Heart right ventricle (tissue), 16 donors: Measurements from ENCODE around the gene POLR3H. TPM values are rescaled to one million over a fixed set of nuclear protein-coding genes. Genes with fewer than 3 reads are reported as not detected.

Source experiments
- ATAC-seq, 8 donors: fragments of 200-7000 bp; cut with Tn5 transposase; one replicate each; pipeline ENCODE4 v1.9.1; 2020; ENCODE audit warnings: mild to moderate bottlenecking in 8 of 8, moderate library complexity in 8 of 8, moderate number of reproducible peaks in 1 of 8
- DNase-seq, 2 donors: peaks; one replicate each; pipeline ENCODE4 v3.0.0-alpha.2; 2020
- H3K27ac ChIP-seq, 10 donors: fragments of 200-600 bp; sonication (generic) in 2 of 10; one replicate each; pipeline versions ENCODE4 v1.5.0 to v1.8.0; 2020 to 2022; ENCODE audit warnings: mild to moderate bottlenecking in 3 of 10
- H3K27me3 ChIP-seq, 7 donors: fragments of 200-600 bp; one replicate each; pipeline ENCODE4 v1.8.0; 2021 to 2022; ENCODE audit warnings: mild to moderate bottlenecking in 2 of 7
- H3K36me3 ChIP-seq, 9 donors: fragments of 200-600 bp; sonication (generic) in 1 of 9; one replicate each; pipeline versions ENCODE4 v1.5.0 to v1.8.0; 2020 to 2022; ENCODE audit warnings: mild to moderate bottlenecking in 2 of 9
- H3K4me1 ChIP-seq, 9 donors: fragments of 200-600 bp; sonication (generic) in 1 of 9; one replicate each; pipeline versions ENCODE4 v1.5.0 to v1.8.0; 2020 to 2022; ENCODE audit warnings: mild to moderate bottlenecking in 4 of 9
- H3K4me3 ChIP-seq, 10 donors: fragments of 200-600 bp; sonication (generic) in 2 of 10; one replicate each; pipeline versions ENCODE4 v1.5.0 to v1.8.0; 2020 to 2022; ENCODE audit warnings: mild to moderate bottlenecking in 7 of 10, moderate library complexity in 2 of 10
- H3K9me3 ChIP-seq, 11 donors: fragments of 200-600 bp in 10 of 11; sonication (generic) in 2 of 11; one replicate each; pipeline versions ENCODE4 v1.5.0 to v1.8.0; 2013 to 2022; ENCODE audit warnings: mild to moderate bottlenecking in 2 of 11, control low read depth in 1 of 11, moderate library complexity in 1 of 11
- CTCF ChIP-seq, 9 donors: fragments of 200-600 bp; sonication (generic) in 2 of 9; IDR thresholded peaks; one replicate each; pipeline versions ENCODE4 v1.5.0 to v1.8.0; 2021 to 2022; ENCODE audit warnings: antibody characterized with exemption in 9 of 9, mild to moderate bottlenecking in 5 of 9, moderate library complexity in 1 of 9
- WGBS, 2 donors: extraction: QIAGEN DNeasy Blood & Tissue Kit; methylation state at CpG; one replicate each; pipeline ENCODE4 v1.1.7; 2013; ENCODE audit warnings: inconsistent platforms in 1 of 2; 5-methylcytosine and 5-hydroxymethylcytosine counted together
- intact Hi-C, 10 donors: fragments of 100-400 bp; cut with DNase I; formaldehyde crosslinking; loops; one replicate each; pipeline versions ENCODE4 v1.11.1 to v1.14.2; 2022
- polyA plus RNA-seq, 2 donors: library from polyadenylated mRNA; stranded (reverse); fragments of 200-250 nt; gene quantifications; one replicate each; pipeline ENCODE4 v1.2.3, GENCODE V29; 2013
- total RNA-seq, 10 donors: library from RNA; stranded (reverse); fragmentation: NEBNext Ultra II Directional in 3 of 10; extraction: Animal tissue kit (Norgen Biotek cat#: 25700) in 3 of 10; gene quantifications; one replicate each; pipeline versions ENCODE4 v1.2.1 to v1.2.4, GENCODE V29; 2021 to 2023
- donor health status: Arrhythmogenic right ventricular cardiomyopathy.
- donor health status: ischemic (EF 13 %, LVEDD 7.1; RV severe dilation, severe dysfunction).
- donor health status: healthy with polysubstance abuse.
- donor health status: DM: no; HTN: yes; CAD: no.
- donor health status: DM: no; HTN: no; CAD: no.
- donor health status: ischemic (EF 25% LVEDD 6.9; RV normal size, moderate dysfunction).
- donor health status: ischemic (EF 25% LVEDD 5.7; RV mildly dilated, moderate dysfunction).
- donor health status: healthy.
- donor health status: DM: yes; HTN: yes; CAD: no.
- donor health status: Ischemic cardiomyopathy.
- donor health status: ischemic (EF 35%, LVEDD 5.7; RV mildly dilated, moderate dysfunction).
- donor health status: nonischemic (EF 11% LVEDD 7.7; RV severe dilation, severe dysfunction).
- donor health status: DM: yes; HTN: yes; CAD: no.
- donor health status: PGD.
- donor health status: ischemic (EF 29% LVEDD 5.4; RV normal size, mild dysfunction).
- donor health status: nonischemic (EF 23%, LVEDD 6.1; RV moderate dilation, normal function).

POLR3H gene
- total and polyA plus RNA-seq, 12 donors = 13.3 to 34.9 (median 17.8) TPM

DNA sequence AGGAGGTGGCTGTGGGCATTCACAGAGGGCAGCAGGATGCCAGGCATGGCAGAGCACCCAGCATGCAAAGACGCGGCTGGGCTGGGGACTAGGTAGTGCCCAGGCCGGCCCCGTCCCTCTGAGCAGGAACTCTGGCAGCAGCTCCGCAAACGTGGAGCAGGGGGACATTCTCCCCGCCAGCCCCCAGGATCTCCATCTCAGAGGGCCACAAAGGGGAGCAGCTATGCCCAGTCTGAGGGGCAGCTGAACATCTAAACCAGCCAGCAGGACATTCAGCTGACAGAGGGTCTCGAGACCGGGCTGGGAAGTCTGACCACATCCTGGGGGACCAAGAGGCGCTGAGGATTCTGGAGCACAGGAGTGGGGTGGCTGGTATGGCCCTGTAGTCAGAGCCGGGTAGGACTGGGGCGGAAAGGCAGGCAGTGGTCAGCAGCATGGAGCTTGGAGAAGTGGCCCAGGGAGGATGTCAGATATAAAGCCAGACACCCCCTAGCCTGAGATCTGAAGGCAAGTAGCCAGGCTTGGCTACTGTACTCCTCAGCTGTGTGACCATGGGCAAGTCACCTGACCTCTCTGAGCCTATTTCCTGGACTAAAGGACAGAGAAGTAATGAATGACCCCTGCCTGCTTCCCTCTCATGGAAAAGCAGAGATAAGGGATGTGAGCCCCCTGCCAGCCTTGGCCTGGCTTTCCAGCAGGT, 35.2 kb upstream of the POLR3H start:
- DNase-seq = no peak
- peak in 1 of 8 donors; percentile 5 for ATAC-seq
- WGBS, 2 donors = 90 to 95% methylated on average over 12 of the region's 12 CpGs
- Histone ChIP-seq H3K4me3 (no peak overlapping the region), H3K27me3 (no peaks in the 10 kb centered on the region), H3K9me3 (no peaks in the 10 kb centered on the region), H3K4me1 (peaks cover 11 to 56% (median 19%) of the 10 kb centered on the region in 9 donors), H3K27ac (peak overlapping the region in 1 of 10 donors; percentile 22), H3K36me3 (peaks cover 0 to 74% (median 0%) of the 10 kb centered on the region in 9 donors)
- intact Hi-C loops = no loop called here
- no peak for TF ChIP-seq CTCF (IDR thresholded peaks at IDR 0.05)

DNA sequence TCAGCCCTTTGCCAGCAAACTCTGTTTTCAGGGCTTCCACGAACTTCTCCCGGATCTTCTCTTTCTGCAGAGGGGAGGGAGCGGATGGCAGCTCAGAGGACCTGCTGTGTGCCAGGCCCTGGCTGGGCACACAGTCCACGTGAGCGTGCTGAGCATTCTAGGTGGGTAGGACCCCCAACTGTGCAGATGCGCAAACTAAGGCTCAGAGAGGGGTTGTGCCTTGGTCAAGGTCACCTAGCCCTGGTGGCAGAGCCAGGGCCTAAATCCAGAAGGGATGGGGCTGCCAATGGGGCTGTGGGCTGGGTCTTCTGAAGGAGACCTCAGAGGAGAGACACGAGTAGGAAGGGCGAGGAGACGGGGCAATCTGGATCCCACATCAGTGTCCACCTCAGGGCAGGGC, 34.5 kb upstream of the POLR3H start:
- H3K4me3 ChIP-seq = no peak overlapping the region
- H3K4me1 ChIP-seq = peaks cover 11 to 62% (median 24%) of the 10 kb centered on the region in 9 donors
- DNase-seq (no peak), ATAC-seq (peak in 1 of 8 donors; percentile 0)
- H3K36me3 ChIP-seq = peaks cover 0 to 68% (median 0%) of the 10 kb centered on the region in 9 donors
- intact Hi-C loops = no loop called here
- H3K9me3 ChIP-seq = no peaks in the 10 kb centered on the region
- peak overlapping the region in 1 of 10 donors; percentile 22 for H3K27ac ChIP-seq
- H3K27me3 ChIP-seq = no peaks in the 10 kb centered on the region
- TF ChIP-seq CTCF (IDR thresholded peaks at IDR 0.05) = no peak
- 87 to 94% methylated on average over 9 of the region's 9 CpGs for WGBS, 2 donors

GRCh38 chr22:41578114-41578513, 33.8 kb upstream of the POLR3H start:
- intact Hi-C loops = no loop called here
- H3K9me3 ChIP-seq = no peaks in the 10 kb centered on the region
- H3K27ac ChIP-seq = peak overlapping the region in 2 of 10 donors; percentile 29 to 42
- WGBS, 2 donors = 89 to 96% methylated on average over 8 of the region's 8 CpGs
- no peaks in the 10 kb centered on the region for H3K27me3 ChIP-seq
- H3K4me1 ChIP-seq = peaks cover 11 to 61% (median 24%) of the 10 kb centered on the region in 9 donors
- DNase-seq (no peak), ATAC-seq (peak in 3 of 8 donors; percentile 0 to 7 (median 1))
- no peak for TF ChIP-seq CTCF (IDR thresholded peaks at IDR 0.05)
- H3K4me3 ChIP-seq = no peak overlapping the region
- H3K36me3 ChIP-seq = peaks cover 0 to 61% (median 0%) of the 10 kb centered on the region in 9 donors

DNA sequence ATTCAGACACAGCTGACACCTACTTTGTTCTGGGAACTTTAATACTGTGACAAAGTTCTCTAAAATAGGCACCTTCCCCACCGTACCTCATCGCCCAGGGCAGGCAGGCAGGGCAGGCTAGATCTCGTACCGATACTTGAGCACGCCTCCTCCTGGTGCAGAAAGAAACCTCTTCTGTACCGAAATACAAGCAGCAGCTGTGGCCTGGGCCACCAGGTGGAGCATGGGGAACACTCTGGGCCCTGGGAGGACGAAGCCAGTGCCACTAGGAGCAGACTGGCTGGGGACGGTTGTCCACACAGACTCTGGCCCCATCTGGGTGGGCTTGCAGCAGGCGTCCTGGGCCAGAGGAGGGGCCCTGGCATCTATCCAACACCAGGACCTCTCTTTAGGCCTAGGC, 32.6 kb upstream of the POLR3H start:
- Histone ChIP-seq H3K27ac (peak overlapping the region in 4 of 10 donors; percentile 28 to 68 (median 36)), H3K27me3 (no peaks in the 10 kb centered on the region), H3K9me3 (no peaks in the 10 kb centered on the region), H3K36me3 (peaks cover 0 to 50% (median 0%) of the 10 kb centered on the region in 9 donors), H3K4me3 (no peak overlapping the region), H3K4me1 (peaks cover 11 to 52% (median 21%) of the 10 kb centered on the region in 9 donors)
- TF ChIP-seq CTCF (IDR thresholded peaks at IDR 0.05) = peak; percentile 53 to 82 (median 62)
- intact Hi-C loops = no loop called here
- ATAC-seq = peak; percentile 51 to 68 (median 57)
- WGBS, 2 donors = 49 to 58% methylated on average over 9 of the region's 9 CpGs
- peak in 1 of 2 donors; percentile 62 for DNase-seq
